MG63 (cell line): ENCODE data around the gene FERD3L. TPM values are rescaled to one million over a fixed set of nuclear protein-coding genes. Genes with fewer than 3 reads are reported as not detected.

ENCODE experiments used
- DNase-seq: peaks from one replicate; pipeline ENCODE4 v3.0.0-alpha.2; 2020
- H3K27me3 ChIP-seq: fragments of 250-450 bp; sonication (Bioruptor Pico); 2 replicates; pipeline ENCODE4 v1.5.1; 2020; ENCODE audit warnings: mild to moderate bottlenecking, moderate library complexity
- H3K36me3 ChIP-seq: fragments of 250-450 bp; sonication (Bioruptor Pico); 2 replicates; pipeline ENCODE4 v1.5.1; 2020; ENCODE audit warnings: mild to moderate bottlenecking, moderate library complexity
- H3K4me3 ChIP-seq: fragments of 250-450 bp; sonication (Bioruptor Pico); 2 replicates; pipeline ENCODE4 v1.5.1; 2020; ENCODE audit warnings: mild to moderate bottlenecking, moderate library complexity
- H3K9me3 ChIP-seq: fragments of 250-450 bp; sonication (Bioruptor Pico); 2 replicates; pipeline ENCODE4 v1.5.1; 2020; ENCODE audit warnings: mild to moderate bottlenecking, moderate library complexity
- total RNA-seq: library from RNA; depleted of rRNA; stranded (reverse); fragments of >200 nt; shearing (Covaris generic); gene quantifications from 2 replicates; pipeline ENCODE4 v1.2.3, GENCODE V29; 2014; ENCODE audit warnings: low replicate concordance

The FERD3L gene
- total RNA-seq, 1 experiment from 2014 or later: not detected

DNA sequence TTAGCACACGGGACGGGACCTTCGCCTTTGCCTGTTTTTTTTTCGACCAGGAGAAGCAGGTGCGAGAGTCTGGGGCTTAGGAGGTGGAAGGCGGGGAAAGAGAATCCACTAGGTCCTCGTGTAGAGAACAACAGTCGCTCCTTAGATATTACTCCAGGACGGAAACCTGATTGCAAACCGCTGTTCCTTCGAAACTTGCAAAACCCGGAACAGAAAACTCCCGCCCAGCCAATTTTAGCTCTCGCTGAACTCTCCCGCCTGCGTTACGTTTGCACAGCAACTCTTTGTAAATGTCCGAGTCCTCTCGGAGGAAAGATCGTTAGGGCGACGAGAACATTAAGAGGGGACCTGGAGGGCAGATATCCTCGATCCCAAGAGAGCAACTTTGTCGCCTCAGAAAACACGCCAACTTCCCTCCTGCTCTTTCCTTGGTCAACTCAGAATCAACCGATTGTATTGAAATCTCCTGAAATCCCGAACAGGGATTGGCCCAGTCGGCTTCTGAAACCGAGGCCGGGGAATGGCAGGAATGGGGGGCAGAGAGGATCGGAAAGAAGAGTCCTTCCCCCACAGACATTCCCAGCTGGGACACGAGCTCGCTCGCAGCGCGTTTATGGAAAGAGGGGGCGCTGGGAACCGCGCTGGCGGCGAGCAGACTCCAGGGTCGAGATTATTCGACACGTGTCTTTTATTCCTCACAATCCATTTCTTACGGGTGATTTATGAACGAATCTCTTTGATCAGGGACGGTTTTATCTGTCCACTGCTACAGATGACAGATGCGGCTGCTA lies 37.7 kb downstream of the FERD3L start:
- DNase-seq: peak; percentile 43
- H3K9me3 ChIP-seq: no peaks in the 10 kb centered on the region
- H3K36me3 ChIP-seq: no peaks in the 10 kb centered on the region
- peak overlapping the region; percentile 39 for H3K4me3 ChIP-seq
- peaks cover 9% of the 10 kb centered on the region; the same call in 1 of the 2 replicates for H3K27me3 ChIP-seq

DNA sequence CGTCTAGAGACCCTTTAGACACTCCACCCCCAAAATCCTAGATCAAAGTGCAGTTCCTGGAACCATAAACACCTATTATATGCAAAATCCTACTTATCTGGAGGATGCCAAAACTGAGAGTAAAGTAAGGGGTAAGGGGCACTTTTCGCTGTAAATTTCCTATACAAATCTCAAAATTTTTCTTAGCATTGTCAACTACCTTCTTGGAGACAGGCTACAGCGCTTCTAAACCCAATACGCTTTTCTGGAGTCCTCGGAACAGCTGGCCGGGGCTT lies 38.2 kb downstream of the FERD3L start:
- Histone ChIP-seq H3K27me3 (peaks cover 9% of the 10 kb centered on the region; the same call in 1 of the 2 replicates), H3K36me3 (no peaks in the 10 kb centered on the region), H3K4me3 (peak overlapping the region; percentile 39), H3K9me3 (no peaks in the 10 kb centered on the region)
- no peak for DNase-seq

- DNase-seq: no peak
Observed at GRCh38 chr7:19106241-19107080, 38.8 kb downstream of the FERD3L start.

DNA sequence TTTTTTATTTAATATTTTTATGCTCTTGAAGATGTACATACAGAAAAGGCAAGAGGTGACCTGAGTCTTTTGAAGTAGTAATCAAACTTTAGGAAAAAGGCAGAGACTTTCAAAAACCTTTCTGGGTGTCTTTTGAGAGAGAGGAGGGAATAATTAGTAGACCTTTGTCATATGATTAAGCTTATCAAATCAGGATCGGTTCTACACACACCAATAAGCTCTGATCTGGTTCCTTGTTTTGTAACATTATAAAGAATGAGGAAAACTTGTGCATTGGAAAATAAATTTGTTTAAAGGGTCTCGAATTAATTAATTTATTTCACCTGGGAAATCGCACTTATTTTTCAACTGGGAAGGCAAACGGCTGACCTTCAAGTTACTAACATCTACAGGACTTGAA lies 39.7 kb downstream of the FERD3L start:
- no peak for DNase-seq
- H3K27me3 ChIP-seq: peaks cover 9% of the 10 kb centered on the region; the same call in 1 of the 2 replicates
- no peaks in the 10 kb centered on the region for H3K9me3 ChIP-seq
- H3K36me3 ChIP-seq: no peaks in the 10 kb centered on the region
- peak overlapping the region; percentile 39 for H3K4me3 ChIP-seq

More at GRCh38 chr7:19106241-19107080, 38.8 kb downstream of the FERD3L start:
- no peaks in the 10 kb centered on the region for H3K36me3 ChIP-seq
- no peaks in the 10 kb centered on the region for H3K9me3 ChIP-seq
- peaks cover 9% of the 10 kb centered on the region; the same call in 1 of the 2 replicates for H3K27me3 ChIP-seq
- H3K4me3 ChIP-seq: peak overlapping the region; percentile 39

- no peak for DNase-seq
- no peaks in the 10 kb centered on the region for H3K36me3 ChIP-seq
- peaks cover 9% of the 10 kb centered on the region; the same call in 1 of the 2 replicates for H3K27me3 ChIP-seq
- H3K4me3 ChIP-seq: no peak overlapping the region
- H3K9me3 ChIP-seq: no peaks in the 10 kb centered on the region
Observed at GRCh38 chr7:19104811-19105210, 40.4 kb downstream of the FERD3L start.

DNA sequence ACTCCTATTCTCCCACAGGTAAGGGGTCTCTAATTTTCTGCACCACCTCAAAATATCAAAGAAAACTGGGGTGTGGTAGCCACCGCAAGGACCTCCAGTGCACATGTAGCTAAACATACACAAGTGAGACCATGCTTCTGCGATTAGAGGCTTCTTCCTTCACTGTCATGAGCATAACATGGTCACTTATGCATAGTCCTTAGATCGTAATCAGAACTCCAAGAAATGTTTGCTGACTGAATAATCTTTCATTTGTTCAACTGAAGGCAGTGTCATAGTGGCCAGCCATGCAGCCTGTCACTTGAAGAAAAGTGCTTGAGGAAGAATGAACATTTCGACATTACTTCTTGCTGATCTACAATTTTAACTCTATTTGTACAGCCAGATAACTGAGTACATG lies 42.3 kb downstream of the FERD3L start:
- no peak overlapping the region for H3K4me3 ChIP-seq
- H3K9me3 ChIP-seq: no peaks in the 10 kb centered on the region
- H3K27me3 ChIP-seq: peaks cover 9% of the 10 kb centered on the region; the same call in 1 of the 2 replicates
- no peaks in the 10 kb centered on the region for H3K36me3 ChIP-seq
- DNase-seq: no peak

DNA sequence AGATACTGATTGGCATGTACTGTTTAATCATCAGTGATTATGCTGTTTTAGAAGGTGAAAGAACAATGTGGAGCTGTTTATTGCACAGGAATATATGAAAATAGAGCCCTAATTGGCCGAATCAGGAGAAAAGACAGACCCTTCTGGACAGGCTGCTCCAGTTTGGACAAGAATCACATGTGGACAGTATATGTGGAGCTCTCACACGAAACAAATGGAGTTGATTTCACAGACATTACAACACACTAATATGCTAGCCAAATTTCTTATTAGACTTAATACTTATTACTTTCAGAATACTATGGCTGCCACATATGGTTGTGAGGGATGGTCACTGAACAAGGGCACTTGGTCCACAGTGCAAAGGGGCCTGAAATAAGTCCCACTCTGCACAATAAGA lies 43.3 kb downstream of the FERD3L start:
- H3K4me3 ChIP-seq: no peak overlapping the region
- no peak for DNase-seq

DNA sequence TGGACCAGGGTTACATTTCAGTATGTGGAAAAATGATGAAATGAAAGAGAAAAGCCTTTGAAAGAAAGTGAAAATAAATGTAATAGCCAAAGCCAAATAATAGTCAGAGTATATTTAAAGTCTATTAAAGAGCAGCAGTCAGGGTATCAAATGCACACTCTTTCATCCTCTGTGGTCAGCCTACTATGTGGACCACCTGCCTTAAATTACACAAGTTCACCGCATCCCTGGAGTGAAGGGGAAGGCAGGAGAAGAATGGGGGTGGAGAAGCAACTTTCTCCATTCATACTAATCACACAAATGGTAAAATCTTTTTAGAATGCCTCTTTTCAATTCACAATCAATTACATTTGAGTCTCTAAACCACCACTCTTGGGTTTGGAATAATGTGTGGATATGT lies 43.7 kb downstream of the FERD3L start:
- Histone ChIP-seq H3K27me3 (peaks cover 4% of the 10 kb centered on the region; the same call in 1 of the 2 replicates), H3K4me3 (no peak overlapping the region), H3K36me3 (no peaks in the 10 kb centered on the region), H3K9me3 (no peaks in the 10 kb centered on the region)
- DNase-seq: no peak

More for the DNA sequence above, 43.3 kb downstream of the FERD3L start:
- H3K27me3 ChIP-seq: peaks cover 8% of the 10 kb centered on the region; the same call in 1 of the 2 replicates
- no peaks in the 10 kb centered on the region for H3K36me3 ChIP-seq
- no peaks in the 10 kb centered on the region for H3K9me3 ChIP-seq

GRCh38 chr7:19099924-19100323 lies 45.3 kb downstream of the FERD3L start:
- no peak overlapping the region for H3K4me3 ChIP-seq
- H3K9me3 ChIP-seq: no peaks in the 10 kb centered on the region
- H3K36me3 ChIP-seq: no peaks in the 10 kb centered on the region
- no peak for DNase-seq
- H3K27me3 ChIP-seq: no peaks in the 10 kb centered on the region

DNA sequence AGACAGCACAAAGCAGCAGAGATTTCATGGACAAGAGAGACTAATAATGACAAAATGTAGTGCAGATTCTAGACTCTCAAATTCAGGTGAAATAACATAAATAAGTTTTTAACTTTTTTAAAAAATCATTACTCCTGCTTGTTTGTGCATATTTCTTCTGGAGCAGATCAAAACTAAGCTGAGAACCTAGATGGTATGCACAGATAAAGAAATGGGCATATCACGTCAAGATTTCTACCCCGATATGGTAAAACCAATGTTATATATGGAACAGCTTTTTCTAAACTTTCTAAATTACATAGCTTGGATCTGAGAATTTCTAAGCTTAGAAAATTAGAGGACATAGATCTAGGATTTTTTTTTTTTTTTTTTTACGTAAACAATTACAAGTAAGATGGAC lies 46.0 kb downstream of the FERD3L start:
- no peaks in the 10 kb centered on the region for H3K9me3 ChIP-seq
- H3K4me3 ChIP-seq: no peak overlapping the region
- H3K36me3 ChIP-seq: no peaks in the 10 kb centered on the region
- DNase-seq: no peak
- no peaks in the 10 kb centered on the region for H3K27me3 ChIP-seq

DNA sequence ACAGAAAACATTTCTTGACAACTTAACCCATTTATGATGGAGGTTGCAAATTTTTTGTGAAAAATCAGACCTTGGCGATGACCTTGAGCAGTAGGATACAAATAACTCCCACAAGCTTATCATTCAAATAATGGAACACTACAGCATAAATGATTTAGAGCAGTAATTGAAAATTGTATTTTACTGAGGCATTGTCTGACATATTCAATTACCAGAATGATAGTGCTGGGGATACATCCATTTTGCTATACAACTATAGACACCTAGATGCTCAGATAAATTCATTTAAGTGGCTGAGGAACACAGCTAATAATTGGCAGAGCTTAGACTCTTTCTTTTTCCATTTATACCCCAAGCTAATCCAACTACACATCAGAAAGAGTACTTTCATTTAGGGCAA lies 46.7 kb downstream of the FERD3L start:
- H3K36me3 ChIP-seq: no peaks in the 10 kb centered on the region
- no peak overlapping the region for H3K4me3 ChIP-seq
- no peaks in the 10 kb centered on the region for H3K27me3 ChIP-seq
- no peaks in the 10 kb centered on the region for H3K9me3 ChIP-seq
- DNase-seq: no peak

GRCh38 chr7:19097165-19098055 lies 47.8 kb downstream of the FERD3L start:
- H3K9me3 ChIP-seq: no peaks in the 10 kb centered on the region
- no peak for DNase-seq
- no peaks in the 10 kb centered on the region for H3K36me3 ChIP-seq
- H3K4me3 ChIP-seq: peak overlapping the region; percentile 3; the same call in 1 of the 2 replicates
- no peaks in the 10 kb centered on the region for H3K27me3 ChIP-seq

- Histone ChIP-seq H3K27me3 (no peaks in the 10 kb centered on the region), H3K36me3 (no peaks in the 10 kb centered on the region), H3K9me3 (no peaks in the 10 kb centered on the region), H3K4me3 (no peak overlapping the region)
- DNase-seq: no peak
Observed at GRCh38 chr7:19095353-19095860, 49.8 kb downstream of the FERD3L start.
